Measurements from ENCODE around the gene POLR3H.

The POLR3H gene

GRCh38 chr22:41530890-41531714 lies 13.2 kb downstream of the POLR3H start:
- H3K79me2 ChIP-seq (ENCODE audit: low read length) = peaks cover 15% of the 10 kb centered on the region
- TF ChIP-seq EZH2phosphoT487 (IDR thresholded peaks at IDR 0.05; ENCODE audit: low read length) = no peak
- TF ChIP-seq CTCF (IDR thresholded peaks at IDR 0.05; ENCODE audit: low read length) = no peak
- no peak for TF ChIP-seq EZH2 (optimal IDR thresholded peaks at IDR 0.05; ENCODE audit: low read depth, low read length)
- no peak overlapping the region for H3K27ac ChIP-seq (ENCODE audit: low read length)

GRCh38 chr22:41528938-41529561 lies 15.2 kb downstream of the POLR3H start:
- Histone ChIP-seq H4K20me1 (ENCODE audit: insufficient read depth, low read length) (no peaks in the 10 kb centered on the region), H3K9ac (ENCODE audit: low read length) (no peak overlapping the region), H3K27ac (ENCODE audit: low read length) (no peak overlapping the region), H3K4me1 (ENCODE audit: low read length) (no peaks in the 10 kb centered on the region), H3K9me3 (replicated peaks; ENCODE audit: insufficient read depth, low read length) (no peaks in the 10 kb centered on the region), H3K4me2 (ENCODE audit: low read depth, low read length) (no peak overlapping the region), H3K9me2 (replicated peaks; ENCODE audit: insufficient read depth, low read length) (no peaks in the 10 kb centered on the region), H3K4me3 (ENCODE audit: low read length) (no peak overlapping the region), H2AFZ (ENCODE audit: low read length) (no peak overlapping the region), H3K27me3 (replicated peaks; ENCODE audit: insufficient read depth, low read length) (no peaks in the 10 kb centered on the region), H3K79me2 (ENCODE audit: low read length) (peaks cover 15% of the 10 kb centered on the region), H3K36me3 (replicated peaks; ENCODE audit: insufficient read depth, low read length) (peaks cover 13% of the 10 kb centered on the region), H3F3A (ENCODE audit: insufficient read depth, low read length) (no peaks in the 10 kb centered on the region)
- DNase-seq = no peak
- no peak for TF ChIP-seq CTCF (IDR thresholded peaks at IDR 0.05; ENCODE audit: low read length)
- TF ChIP-seq EZH2 (optimal IDR thresholded peaks at IDR 0.05; ENCODE audit: low read depth, low read length) = no peak
- TF ChIP-seq EZH2phosphoT487 (IDR thresholded peaks at IDR 0.05; ENCODE audit: low read length) = no peak

More at GRCh38 chr22:41530890-41531714, 13.2 kb downstream of the POLR3H start:
- Histone ChIP-seq H3K9me2 (replicated peaks; ENCODE audit: insufficient read depth, low read length) (no peaks in the 10 kb centered on the region), H3K4me1 (ENCODE audit: low read length) (no peaks in the 10 kb centered on the region), H3K27me3 (replicated peaks; ENCODE audit: insufficient read depth, low read length) (no peaks in the 10 kb centered on the region), H3K4me2 (ENCODE audit: low read depth, low read length) (no peak overlapping the region), H2AFZ (ENCODE audit: low read length) (no peak overlapping the region), H3F3A (ENCODE audit: insufficient read depth, low read length) (no peaks in the 10 kb centered on the region), H3K9me3 (replicated peaks; ENCODE audit: insufficient read depth, low read length) (no peaks in the 10 kb centered on the region), H3K4me3 (ENCODE audit: low read length) (no peak overlapping the region), H3K36me3 (replicated peaks; ENCODE audit: insufficient read depth, low read length) (peaks cover 9% of the 10 kb centered on the region), H3K9ac (ENCODE audit: low read length) (no peak overlapping the region), H4K20me1 (ENCODE audit: insufficient read depth, low read length) (no peaks in the 10 kb centered on the region)
- DNase-seq = no peak

- no peak for DNase-seq
- H3K4me2 ChIP-seq (ENCODE audit: low read depth, low read length) = no peak overlapping the region
- peaks cover 2% of the 10 kb centered on the region; the same call in 1 of the 2 replicates for H3F3A ChIP-seq (ENCODE audit: insufficient read depth, low read length)
- no peak for TF ChIP-seq EZH2phosphoT487 (IDR thresholded peaks at IDR 0.05; ENCODE audit: low read length)
- no peak for TF ChIP-seq EZH2 (optimal IDR thresholded peaks at IDR 0.05; ENCODE audit: low read depth, low read length)
- no peak for TF ChIP-seq CTCF (IDR thresholded peaks at IDR 0.05; ENCODE audit: low read length)
- no peaks in the 10 kb centered on the region for H3K9me2 ChIP-seq (replicated peaks; ENCODE audit: insufficient read depth, low read length)
- no peaks in the 10 kb centered on the region for H4K20me1 ChIP-seq (ENCODE audit: insufficient read depth, low read length)
- peaks cover 13% of the 10 kb centered on the region for H3K36me3 ChIP-seq (replicated peaks; ENCODE audit: insufficient read depth, low read length)
- H3K4me1 ChIP-seq (ENCODE audit: low read length) = no peaks in the 10 kb centered on the region
- H2AFZ ChIP-seq (ENCODE audit: low read length) = no peak overlapping the region
- H3K9ac ChIP-seq (ENCODE audit: low read length) = no peak overlapping the region
- H3K9me3 ChIP-seq (replicated peaks; ENCODE audit: insufficient read depth, low read length) = no peaks in the 10 kb centered on the region
- no peak overlapping the region for H3K27ac ChIP-seq (ENCODE audit: low read length)
- H3K79me2 ChIP-seq (ENCODE audit: low read length) = peaks cover 11% of the 10 kb centered on the region
- H3K4me3 ChIP-seq (ENCODE audit: low read length) = no peak overlapping the region
- no peaks in the 10 kb centered on the region for H3K27me3 ChIP-seq (replicated peaks; ENCODE audit: insufficient read depth, low read length)
These were observed 16.0 kb downstream of the POLR3H start for GRCh38 chr22:41528132-41528766.
